ENCODE results near the gene OOSP1. TPM values are rescaled to one million over a fixed set of nuclear protein-coding genes. Genes with fewer than 3 reads are reported as not detected.

Gene OOSP1
- total and polyA plus RNA-seq, 2 of the 8 experiments (the other 6 are each of a cell fraction or from before 2014, with no cell fraction given): not detected

- FAIRE-seq: no peak
Measured at GRCh38 chr11:59963733-59964132, 25.5 kb downstream of the OOSP1 start, which contains the start of gene OOSP4A. OOSP4A (plus strand) TSS chr11:59964033; CDS start chr11:59964033, 0 bp downstream.

More at GRCh38 chr11:59963733-59964132, 25.5 kb downstream of the OOSP1 start, which contains the start of gene OOSP4A:
- Histone ChIP-seq H3K4ac (replicated peaks; ENCODE audit: insufficient read length, low read depth, low read length) (no peak within 1 kb of the TSS), H2AK5ac (ENCODE audit: low read depth, low read length) (no peak within 1 kb of the TSS), H3K4me1 (replicated peaks in 1 of 4; ENCODE audit: control insufficient read depth in 3 of 4, insufficient read depth in 4 of 4, low read length in 3 of 4) (no peaks in the 10 kb centered on the region), H3K79me2 (ENCODE audit: control insufficient read depth in 1 of 2, insufficient read depth in 2 of 2, low read length in 2 of 2) (no peaks in the 10 kb centered on the region), H3K9ac (replicated peaks in 1 of 4; ENCODE audit: extremely low read depth in 1 of 4, low read depth in 3 of 4, low read length in 3 of 4) (no peak within 1 kb of the TSS), H3K4me3 (ENCODE audit: extremely low read depth in 1 of 4, insufficient read depth in 2 of 4, low read depth in 3 of 4, low read length in 4 of 4) (no peak within 1 kb of the TSS), H3K27ac (ENCODE audit: low read depth, low read length) (no peak within 1 kb of the TSS), H2BK15ac (ENCODE audit: low read length) (no peak within 1 kb of the TSS), H3K27me3 (replicated peaks in 1 of 4; ENCODE audit: control insufficient read depth in 3 of 4, extremely low read depth in 1 of 4, insufficient read depth in 3 of 4, low read length in 3 of 4) (no peaks in the 10 kb centered on the region), H4K8ac (ENCODE audit: extremely low read depth, insufficient read depth, low read length) (no peak within 1 kb of the TSS), H3K56ac (replicated peaks; ENCODE audit: insufficient read length, low read depth, low read length) (no peak within 1 kb of the TSS), H3K23ac (ENCODE audit: insufficient read length) (no peak within 1 kb of the TSS), H2AFZ (ENCODE audit: low read length) (peak within 1 kb of the TSS; percentile 59; the same call in 1 of the 2 replicates), H4K91ac (replicated peaks; ENCODE audit: insufficient read length, low read length) (no peak within 1 kb of the TSS), H3K36me3 (ENCODE audit: control insufficient read depth in 2 of 4, insufficient read depth in 4 of 4, low read length in 3 of 4) (no peaks in the 10 kb centered on the region), H3K14ac (ENCODE audit: insufficient read length) (no peak within 1 kb of the TSS), H2BK20ac (ENCODE audit: low read length) (no peak within 1 kb of the TSS), H3K9me3 (ENCODE audit: insufficient read depth in 2 of 2, low read depth in 1 of 2, low read length in 1 of 2) (no peaks in the 10 kb centered on the region), H2BK120ac (replicated peaks; ENCODE audit: low read depth, low read length) (no peak within 1 kb of the TSS), H3K18ac (ENCODE audit: extremely low read depth, low read length) (no peak within 1 kb of the TSS), H3K79me1 (ENCODE audit: low read depth, low read length) (no peaks in the 10 kb centered on the region), H4K5ac (ENCODE audit: insufficient read length, low read depth, low read length) (no peak within 1 kb of the TSS), H4K20me1 (replicated peaks in 1 of 2; ENCODE audit: control insufficient read depth in 1 of 2, insufficient read depth in 2 of 2, low read length in 2 of 2) (no peaks in the 10 kb centered on the region), H3K23me2 (ENCODE audit: low read depth, low read length) (no peaks in the 10 kb centered on the region), H2BK12ac (ENCODE audit: low read depth, low read length) (no peak within 1 kb of the TSS), H3K4me2 (ENCODE audit: insufficient read depth in 1 of 2, low read depth in 2 of 2, low read length in 2 of 2) (no peak within 1 kb of the TSS; a peak in 1 of 4 replicates), H2BK5ac (ENCODE audit: low read depth, low read length) (no peak within 1 kb of the TSS)
- POLR2A ChIA-PET (ENCODE audit: partially characterized antibody): no interaction called here
- DNase-seq (ENCODE audit: low read depth in 1 of 2, low spot score in 2 of 2): no peak
- CTCF ChIA-PET (ENCODE audit: partially characterized antibody): interaction anchor here (0.8 kb wide), 2 partner anchors 10 to 232 kb away, joined by 3 to 4 read pairs; no protein-coding TSS in a partner anchor
- TF ChIP-seq JUND (IDR thresholded peaks at IDR 0.05; ENCODE audit: low read length) (no peak), CHD2 (IDR thresholded peaks at IDR 0.05; ENCODE audit: low read length) (no peak), SUZ12 (IDR thresholded peaks at IDR 0.05; ENCODE audit: low read length) (no peak), KDM4A (IDR thresholded peaks at IDR 0.05; ENCODE audit: low read depth, low read length, severe bottlenecking) (no peak)
- WGBS, 2 experiments (ENCODE audit: extremely low coverage in 1 of 2, insufficient coverage in 1 of 2, insufficient read length in 1 of 2, insufficient replicate concordance in 2 of 2, low coverage in 1 of 2, low lambda C conversion rate in 2 of 2, missing lambda C conversion rate in 1 of 2): 92% methylated on average over 3 of the region's 3 CpGs; no CpG with 5 or more reads in 1 of the 2 experiments

Measured in H1 (cell line).